SH-SY5Y (cell line): Measurements from ENCODE around the gene N4BP3.

ENCODE experiments used
- GATA2 ChIP-seq: IDR thresholded peaks from 2 replicates; pipeline ENCODE4 v1.6.1; 2011; ENCODE audit warnings: mild to moderate bottlenecking, low read depth, low read length
- GATA3 ChIP-seq: IDR thresholded peaks from 2 replicates; pipeline ENCODE4 v1.6.1; 2011; ENCODE audit warnings: low read depth, mild to moderate bottlenecking, low read length, moderate library complexity

The N4BP3 gene

GRCh38 chr5:178083922-178084321 lies 29.4 kb upstream of the N4BP3 start:
- TF ChIP-seq GATA3 (no peak), GATA2 (no peak)

GRCh38 chr5:178085316-178085715 lies 28.0 kb upstream of the N4BP3 start:
- TF ChIP-seq GATA3 = no peak

- TF ChIP-seq GATA2 = no peak
- TF ChIP-seq GATA3 = no peak
These were observed 27.1 kb upstream of the N4BP3 start for GRCh38 chr5:178086266-178086665.

GRCh38 chr5:178090856-178091255 lies 22.5 kb upstream of the N4BP3 start:
- no peak for TF ChIP-seq GATA3
- no peak for TF ChIP-seq GATA2

- no peak for TF ChIP-seq GATA3
- no peak for TF ChIP-seq GATA2
These were observed 20.2 kb upstream of the N4BP3 start for GRCh38 chr5:178093134-178093533.

- TF ChIP-seq GATA3 (no peak), GATA2 (no peak)
These were observed 19.0 kb upstream of the N4BP3 start for GRCh38 chr5:178094345-178094744.

- no peak for TF ChIP-seq GATA2
- no peak for TF ChIP-seq GATA3
These were observed 14.6 kb upstream of the N4BP3 start for GRCh38 chr5:178098685-178099084.

- no peak for TF ChIP-seq GATA2
- TF ChIP-seq GATA3 = no peak
These were observed 9.7 kb upstream of the N4BP3 start for GRCh38 chr5:178103612-178104011.

- TF ChIP-seq GATA3 = no peak
These were observed 8.8 kb upstream of the N4BP3 start for GRCh38 chr5:178104492-178104891.

- no peak for TF ChIP-seq GATA2
- no peak for TF ChIP-seq GATA3
These were observed 7.2 kb upstream of the N4BP3 start for GRCh38 chr5:178106086-178106485.

- no peak for TF ChIP-seq GATA2
- no peak for TF ChIP-seq GATA3
These were observed 6.6 kb upstream of the N4BP3 start for GRCh38 chr5:178106556-178107239.

GRCh38 chr5:178107756-178108310 lies 5.5 kb upstream of the N4BP3 start:
- no peak for TF ChIP-seq GATA3
- no peak for TF ChIP-seq GATA2

GRCh38 chr5:178108446-178108845 lies 4.9 kb upstream of the N4BP3 start:
- TF ChIP-seq GATA3 (no peak), GATA2 (no peak)

- TF ChIP-seq GATA3 = no peak
- TF ChIP-seq GATA2 = no peak
These were observed 4.4 kb upstream of the N4BP3 start for GRCh38 chr5:178108966-178109365.

GRCh38 chr5:178110511-178110910 lies 2.8 kb upstream of the N4BP3 start:
- no peak for TF ChIP-seq GATA2
- no peak for TF ChIP-seq GATA3

- TF ChIP-seq GATA2 (no peak), GATA3 (no peak)
These were observed 1.4 kb upstream of the N4BP3 start for GRCh38 chr5:178111925-178112324.
